Neutrophil (primary cell): Measurements from ENCODE around the gene SF3B3.
A peak's percentile ranks its signal among the peaks of the same experiment; 100 is the strongest.

Experiments
- H3K27ac ChIP-seq: fragments of 200-600 bp; sonication (generic); 2 replicates; pipeline ENCODE4 v1.5.1; 2016; ENCODE audit warnings: mild to moderate bottlenecking, moderate library complexity
- H3K27me3 ChIP-seq: fragments of 200-600 bp; sonication (generic); 2 replicates; pipeline ENCODE4 v1.6.0; 2016; ENCODE audit warnings: mild to moderate bottlenecking
- H3K36me3 ChIP-seq: fragments of 200-600 bp; sonication (generic); 2 replicates; pipeline ENCODE4 v1.5.1; 2017
- H3K4me1 ChIP-seq, 2 experiments: fragments of 200-600 bp in 1 of 2; sonication (generic) in 1 of 2; 1 replicate in 1 of 2; 2 replicates in 1 of 2; pipeline versions ENCODE4 v1.5.1 to v1.6.1; 2013 to 2016; ENCODE audit warnings: low read depth in 1 of 2, low read length in 1 of 2, mild to moderate bottlenecking in 1 of 2, moderate library complexity in 1 of 2; ENCODE audit not compliant: control insufficient read depth in 1 of 2, insufficient read depth in 1 of 2
- H3K4me3 ChIP-seq, 2 experiments: fragments of 200-600 bp in 1 of 2; sonication (generic) in 1 of 2; 1 replicate in 1 of 2; 2 replicates in 1 of 2; pipeline ENCODE4 v1.5.1; 2013 to 2016; ENCODE audit warnings: low read depth in 1 of 2, low read length in 1 of 2, mild to moderate bottlenecking in 1 of 2, moderate library complexity in 1 of 2
- H3K9me3 ChIP-seq: fragments of 200-600 bp; sonication (generic); 2 replicates; pipeline ENCODE4 v1.5.1; 2016
- TF ChIP-seq, protein P1 (sequence below): fragments of 200-600 bp; sonication (generic); IDR thresholded peaks from 2 replicates; pipeline ENCODE4 v1.5.1; 2016; ENCODE audit warnings: antibody characterized with exemption

The SF3B3 gene

DNA sequence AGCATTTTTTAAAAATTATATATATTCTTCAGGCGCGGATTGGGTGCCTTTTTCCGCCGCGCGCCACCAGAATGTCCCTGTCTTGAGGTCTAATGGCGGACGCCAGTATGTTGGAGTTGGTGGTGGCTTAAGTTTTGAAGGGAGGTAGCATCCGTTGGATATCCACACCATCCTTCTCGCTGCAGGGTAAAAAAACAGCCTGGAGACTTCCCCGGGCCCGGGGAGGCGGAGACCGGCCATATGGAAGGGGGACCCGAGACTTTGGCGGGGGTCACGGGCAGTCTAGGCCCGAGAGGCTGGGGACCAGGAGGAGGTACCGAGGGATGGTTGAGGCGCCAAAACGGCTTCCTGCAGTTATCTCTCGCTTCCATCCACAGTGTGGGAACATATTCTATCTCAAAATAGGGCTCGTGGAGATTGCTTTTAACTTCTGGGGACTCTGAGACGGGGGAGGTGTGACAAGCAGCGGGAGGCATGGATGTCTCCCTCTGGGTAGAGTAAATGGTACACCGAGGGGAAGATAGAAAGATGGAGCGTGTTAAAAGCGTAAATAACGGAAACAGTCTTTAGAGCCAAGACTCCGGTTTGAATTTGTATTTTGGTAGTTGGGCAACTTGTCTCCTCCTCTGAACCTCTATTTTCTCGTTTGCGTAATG, at the start of gene SF3B3:
TSS of gene SF3B3 (plus strand) at position 74 of the 656 bp plus-strand sequence. CDS start 2,841 bp downstream, outside the sequence.
- Histone ChIP-seq H3K4me3 (peak within 1 kb of the TSS; percentile 79 to 100), H3K27me3 (no peaks in the 10 kb centered on the region), H3K4me1 (peaks cover 23 to 29% of the 10 kb centered on the region in 2 experiments), H3K9me3 (no peaks in the 10 kb centered on the region), H3K27ac (peak within 1 kb of the TSS; percentile 79), H3K36me3 (peaks cover 5% of the 10 kb centered on the region)
- TF ChIP-seq, protein P1, sequence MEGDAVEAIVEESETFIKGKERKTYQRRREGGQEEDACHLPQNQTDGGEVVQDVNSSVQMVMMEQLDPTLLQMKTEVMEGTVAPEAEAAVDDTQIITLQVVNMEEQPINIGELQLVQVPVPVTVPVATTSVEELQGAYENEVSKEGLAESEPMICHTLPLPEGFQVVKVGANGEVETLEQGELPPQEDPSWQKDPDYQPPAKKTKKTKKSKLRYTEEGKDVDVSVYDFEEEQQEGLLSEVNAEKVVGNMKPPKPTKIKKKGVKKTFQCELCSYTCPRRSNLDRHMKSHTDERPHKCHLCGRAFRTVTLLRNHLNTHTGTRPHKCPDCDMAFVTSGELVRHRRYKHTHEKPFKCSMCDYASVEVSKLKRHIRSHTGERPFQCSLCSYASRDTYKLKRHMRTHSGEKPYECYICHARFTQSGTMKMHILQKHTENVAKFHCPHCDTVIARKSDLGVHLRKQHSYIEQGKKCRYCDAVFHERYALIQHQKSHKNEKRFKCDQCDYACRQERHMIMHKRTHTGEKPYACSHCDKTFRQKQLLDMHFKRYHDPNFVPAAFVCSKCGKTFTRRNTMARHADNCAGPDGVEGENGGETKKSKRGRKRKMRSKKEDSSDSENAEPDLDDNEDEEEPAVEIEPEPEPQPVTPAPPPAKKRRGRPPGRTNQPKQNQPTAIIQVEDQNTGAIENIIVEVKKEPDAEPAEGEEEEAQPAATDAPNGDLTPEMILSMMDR, result no peak

DNA sequence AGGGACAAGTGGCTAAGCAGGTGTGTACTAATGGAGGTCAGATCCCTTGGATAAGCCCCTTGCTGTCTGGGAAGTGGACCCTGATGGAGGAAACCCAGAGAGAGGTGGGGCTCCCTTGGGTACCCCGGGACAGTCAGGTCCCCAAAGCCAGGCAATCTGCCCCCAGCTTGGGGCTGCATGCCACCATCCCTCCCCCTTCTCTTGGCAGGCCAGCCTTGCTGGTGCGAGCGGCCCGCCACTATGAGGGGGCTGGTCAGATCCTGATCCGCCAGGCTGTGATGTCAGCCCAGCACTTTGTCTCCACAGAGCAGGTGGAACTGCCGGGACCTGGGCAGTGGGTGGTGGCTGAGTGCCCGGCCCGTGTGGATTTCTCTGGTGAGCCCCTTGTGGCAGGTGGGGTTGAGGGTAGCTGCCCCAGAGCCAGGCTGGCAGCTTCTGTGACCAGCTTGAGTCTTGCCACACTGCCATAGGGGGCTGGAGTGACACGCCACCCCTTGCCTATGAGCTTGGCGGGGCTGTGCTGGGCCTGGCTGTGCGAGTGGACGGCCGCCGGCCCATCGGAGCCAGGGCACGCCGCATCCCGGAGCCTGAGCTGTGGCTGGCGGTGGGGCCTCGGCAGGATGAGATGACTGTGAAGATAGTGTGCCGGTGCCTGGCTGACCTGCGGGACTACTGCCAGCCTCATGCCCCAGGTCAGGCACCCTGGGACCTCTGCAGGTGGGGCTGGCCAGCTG, 49.1 kb upstream of the SF3B3 start:
- Histone ChIP-seq H3K36me3 (peaks cover 63% of the 10 kb centered on the region), H3K27me3 (no peaks in the 10 kb centered on the region), H3K4me1 (no peaks in the 10 kb centered on the region), H3K9me3 (no peaks in the 10 kb centered on the region), H3K27ac (no peak overlapping the region), H3K4me3 (no peak overlapping the region)
- TF ChIP-seq, protein P1, result no peak

DNA sequence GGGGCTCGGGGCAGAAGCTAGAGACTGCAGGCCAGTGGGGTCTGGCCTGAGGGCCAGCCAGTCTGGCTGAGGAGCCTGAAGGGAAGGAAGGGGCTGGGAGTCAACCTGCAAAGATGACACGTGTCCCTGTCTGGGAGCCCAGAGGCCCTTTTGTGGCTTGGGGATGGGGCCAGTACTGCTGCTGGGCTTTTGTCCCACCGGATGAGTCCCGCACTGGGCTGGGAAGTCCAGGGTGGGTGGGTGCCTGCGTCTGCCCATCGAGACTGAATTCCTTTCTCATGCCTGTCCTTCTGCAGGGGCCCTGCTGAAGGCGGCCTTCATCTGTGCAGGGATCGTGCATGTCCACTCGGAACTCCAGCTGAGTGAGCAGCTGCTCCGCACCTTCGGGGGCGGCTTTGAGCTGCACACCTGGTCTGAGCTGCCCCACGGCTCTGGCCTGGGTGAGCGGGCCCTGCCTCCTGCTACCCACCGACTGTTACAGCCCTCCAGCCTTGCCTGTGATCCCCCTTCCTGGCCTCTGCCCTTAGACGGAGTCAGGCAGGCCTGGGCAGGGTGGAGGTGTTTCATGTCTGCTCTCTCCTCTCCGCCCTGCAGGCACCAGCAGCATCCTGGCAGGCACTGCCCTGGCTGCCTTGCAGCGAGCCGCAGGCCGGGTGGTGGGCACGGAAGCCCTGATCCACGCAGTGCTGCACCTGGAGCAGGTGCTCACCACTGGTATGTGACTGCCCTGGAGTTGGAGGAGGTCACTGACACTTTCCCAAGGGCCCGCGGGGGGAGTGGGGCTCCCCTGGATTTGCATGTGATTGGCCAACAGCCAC, 48.4 kb upstream of the SF3B3 start:
- TF ChIP-seq, protein P1, result no peak
- H3K27me3 ChIP-seq, result no peaks in the 10 kb centered on the region
- peaks cover 71% of the 10 kb centered on the region for H3K36me3 ChIP-seq
- no peaks in the 10 kb centered on the region for H3K9me3 ChIP-seq
- H3K4me1 ChIP-seq, result no peaks in the 10 kb centered on the region
- H3K27ac ChIP-seq, result no peak overlapping the region
- no peak overlapping the region for H3K4me3 ChIP-seq

DNA sequence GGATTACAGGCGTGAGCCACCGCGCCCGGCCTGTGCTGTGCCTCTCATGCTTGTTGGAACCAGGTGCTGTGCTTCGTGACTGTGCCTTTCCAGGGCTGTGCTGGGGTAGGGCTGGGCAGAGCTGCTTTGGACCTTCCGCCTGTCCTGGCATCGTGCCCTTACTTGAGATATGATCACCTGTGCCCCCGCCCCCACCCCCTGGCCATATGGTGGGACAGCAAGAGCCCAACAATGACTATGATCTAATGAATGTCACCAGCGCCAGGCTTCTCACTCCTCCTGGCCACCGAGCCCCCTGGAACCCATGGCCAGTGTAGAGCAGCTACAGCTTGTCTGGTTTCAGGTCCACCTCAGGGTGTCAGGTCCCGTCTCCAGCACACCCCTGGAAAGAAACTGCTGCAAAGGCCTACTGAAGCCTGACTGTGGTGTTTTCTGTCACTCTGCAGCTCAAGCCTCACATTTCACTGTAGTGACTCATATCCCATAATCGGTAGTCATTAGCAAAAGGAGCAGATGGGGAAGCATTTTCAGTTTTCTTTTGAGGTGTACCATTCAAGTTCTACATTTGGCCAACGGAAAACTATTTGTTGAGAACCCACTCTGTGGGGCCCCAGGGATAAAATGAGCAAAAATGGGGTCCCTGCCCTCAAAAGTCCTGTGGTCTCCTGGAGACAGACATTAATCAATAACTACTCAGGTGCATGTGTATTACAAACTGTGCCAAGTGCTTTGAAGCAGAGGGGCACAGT, 47.2 kb upstream of the SF3B3 start:
- peaks cover 83% of the 10 kb centered on the region for H3K36me3 ChIP-seq
- H3K27ac ChIP-seq, result no peak overlapping the region

More for the DNA sequence above, 47.2 kb upstream of the SF3B3 start:
- Histone ChIP-seq H3K27me3 (no peaks in the 10 kb centered on the region), H3K9me3 (no peaks in the 10 kb centered on the region), H3K4me3 (no peak overlapping the region), H3K4me1 (no peaks in the 10 kb centered on the region)
- TF ChIP-seq, protein P1, result no peak
